Gastrocnemius medialis (tissue), 4 donors: Measurements from ENCODE around the gene LSP1.

Experiments
- CTCF ChIP-seq, 5 experiments: fragments of 450-650 bp in 3 of 5; fragments of 200-600 bp in 2 of 5; sonication (generic) in 2 of 5; IDR thresholded peaks in 4 of 5; conservative IDR thresholded peaks in 1 of 5; 1 replicate in 4 of 5; 2 replicates in 1 of 5; pipeline ENCODE4 v1.5.1; 2016 to 2019; ENCODE audit warnings: antibody characterized with exemption in 5 of 5, mild to moderate bottlenecking in 3 of 5, moderate library complexity in 3 of 5
- POLR2A ChIP-seq, 2 donors: fragments of 450-650 bp; IDR thresholded peaks; one replicate each; pipeline ENCODE4 v1.6.1; 2017; ENCODE audit warnings: antibody characterized with exemption in 2 of 2, mild to moderate bottlenecking in 2 of 2, moderate library complexity in 2 of 2

GRCh38 chr11:1861435-1862411, 8.8 kb downstream of the LSP1 start:
- no peak for TF ChIP-seq CTCF (IDR thresholded peaks at IDR 0.05 in 4 of 5, conservative IDR thresholded peaks at IDR 0.05 in 1 of 5)
- no peak for TF ChIP-seq POLR2A (IDR thresholded peaks at IDR 0.05)
